Measurements from ENCODE around the gene PAMR1. TPM values are rescaled to one million over a fixed set of nuclear protein-coding genes. Genes with fewer than 3 reads are reported as not detected.

PAMR1 gene
- total and polyA plus RNA-seq, 9 of the 15 experiments (the other 6 are each of a cell fraction or from before 2014, with no cell fraction given) = not detected

DNA sequence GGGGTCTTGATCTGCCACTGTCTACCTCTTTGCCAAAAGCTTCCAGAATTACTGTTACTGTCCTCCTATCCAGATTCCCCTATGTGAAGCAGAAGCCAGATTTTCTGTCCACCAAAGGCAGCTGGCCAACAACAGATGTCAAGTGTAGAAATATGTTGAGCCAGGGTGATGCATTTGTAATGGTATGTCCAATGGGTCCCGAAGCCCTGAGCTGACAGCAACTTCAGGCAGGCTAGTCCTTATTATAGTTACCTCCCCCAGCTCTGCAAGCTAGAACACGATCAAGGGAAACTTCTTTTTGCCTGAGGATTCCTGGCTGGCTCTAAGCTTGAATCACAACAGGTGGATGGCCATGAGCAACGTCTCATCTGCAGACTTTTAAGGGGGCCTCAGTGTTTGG lies 10.2 kb downstream of the PAMR1 start:
- H3K4me3 ChIP-seq = no peak overlapping the region
- DNase-seq (ENCODE audit: extremely low read depth in 1 of 4, low spot score in 3 of 4) (no peak), ATAC-seq (no peak), FAIRE-seq (no peak)
- no peak overlapping the region for H3K9ac ChIP-seq (ENCODE audit: insufficient read depth in 1 of 2, low read depth in 2 of 2, low read length in 2 of 2)
- no peaks in the 10 kb centered on the region for H3K9me3 ChIP-seq (replicated peaks; ENCODE audit: control insufficient read depth, insufficient read depth, low read depth, low read length)
- H3K4me2 ChIP-seq (ENCODE audit: insufficient read depth, low read length) = no peak overlapping the region
- BruUV-seq (replicated peaks) = no TSS peak
- H3K27me3 ChIP-seq (ENCODE audit: control insufficient read depth in 2 of 2, insufficient read depth in 2 of 2, low read length in 2 of 2) = no peaks in the 10 kb centered on the region
- intact Hi-C loops (cut with micrococcal nuclease) = no loop called here
- H3K79me2 ChIP-seq (ENCODE audit: control insufficient read depth, insufficient read depth, low read length) = no peaks in the 10 kb centered on the region
- H2AFZ ChIP-seq (ENCODE audit: low read depth, low read length) = no peak overlapping the region
- CTCF ChIA-PET (ENCODE audit: low intra/inter-chr PET ratio) = no interaction called here
- in situ Hi-C loops (cut with MboI) = no loop called here
- no peaks in the 10 kb centered on the region for H3K9me1 ChIP-seq (ENCODE audit: control insufficient read depth, insufficient read depth, low read length)
- no peaks in the 10 kb centered on the region for H3K4me1 ChIP-seq (replicated peaks in 1 of 2; ENCODE audit: control insufficient read depth in 2 of 2, insufficient read depth in 2 of 2, low read length in 2 of 2)
- no peaks in the 10 kb centered on the region for H4K20me1 ChIP-seq (replicated peaks; ENCODE audit: control insufficient read depth, insufficient read depth, low read length)
- H3K27ac ChIP-seq (ENCODE audit: extremely low read depth, low read depth, low read length) = no peak overlapping the region
- 9% methylated on average over 3 of the region's 3 CpGs for WGBS (ENCODE audit: insufficient coverage, low coverage, missing lambda C conversion rate)
- no peaks in the 10 kb centered on the region for H3K36me3 ChIP-seq (ENCODE audit: control insufficient read depth, insufficient read depth, low read length)
- no peak for TF ChIP-seq ZNF561 (CRISPR knock-in tag; conservative IDR thresholded peaks at IDR 0.05)
- TF ChIP-seq MCM5 (IDR thresholded peaks at IDR 0.05; ENCODE audit: low read depth) = no peak
- no peak for TF ChIP-seq RBFOX2 (IDR thresholded peaks at IDR 0.05; ENCODE audit: low read depth, low read length)
- no peak for TF ChIP-seq PCBP1 (IDR thresholded peaks at IDR 0.05; ENCODE audit: low read depth, low read length, poor library complexity, severe bottlenecking)
- TF ChIP-seq ZNF212 (CRISPR knock-in tag; IDR thresholded peaks at IDR 0.05) = no peak
- TF ChIP-seq, protein P1, sequence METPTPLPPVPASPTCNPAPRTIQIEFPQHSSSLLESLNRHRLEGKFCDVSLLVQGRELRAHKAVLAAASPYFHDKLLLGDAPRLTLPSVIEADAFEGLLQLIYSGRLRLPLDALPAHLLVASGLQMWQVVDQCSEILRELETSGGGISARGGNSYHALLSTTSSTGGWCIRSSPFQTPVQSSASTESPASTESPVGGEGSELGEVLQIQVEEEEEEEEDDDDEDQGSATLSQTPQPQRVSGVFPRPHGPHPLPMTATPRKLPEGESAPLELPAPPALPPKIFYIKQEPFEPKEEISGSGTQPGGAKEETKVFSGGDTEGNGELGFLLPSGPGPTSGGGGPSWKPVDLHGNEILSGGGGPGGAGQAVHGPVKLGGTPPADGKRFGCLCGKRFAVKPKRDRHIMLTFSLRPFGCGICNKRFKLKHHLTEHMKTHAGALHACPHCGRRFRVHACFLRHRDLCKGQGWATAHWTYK (CRISPR knock-in tag; IDR thresholded peaks at IDR 0.05) = no peak
- TF ChIP-seq NFE2L1 (tag; IDR thresholded peaks at IDR 0.05; ENCODE audit: borderline replicate concordance, low read depth) = no peak
- TF ChIP-seq KAT2B (IDR thresholded peaks at IDR 0.05; ENCODE audit: low read depth, low read length) = no peak
- TF ChIP-seq PTTG1 (tag; IDR thresholded peaks at IDR 0.05; ENCODE audit: low read depth) = no peak
- TF ChIP-seq KAT7 (CRISPR knock-in tag; IDR thresholded peaks at IDR 0.05; ENCODE audit: borderline replicate concordance) = no peak
- no peak for TF ChIP-seq NFE2 (IDR thresholded peaks at IDR 0.05; ENCODE audit: low read depth)
- no peak for TF ChIP-seq ELF2 (CRISPR knock-in tag; IDR thresholded peaks at IDR 0.05)
- POLR2A ChIA-PET = no interaction called here

All from K562 (cell line).